Measurements from ENCODE around the gene TICRR.

TICRR gene

DNA sequence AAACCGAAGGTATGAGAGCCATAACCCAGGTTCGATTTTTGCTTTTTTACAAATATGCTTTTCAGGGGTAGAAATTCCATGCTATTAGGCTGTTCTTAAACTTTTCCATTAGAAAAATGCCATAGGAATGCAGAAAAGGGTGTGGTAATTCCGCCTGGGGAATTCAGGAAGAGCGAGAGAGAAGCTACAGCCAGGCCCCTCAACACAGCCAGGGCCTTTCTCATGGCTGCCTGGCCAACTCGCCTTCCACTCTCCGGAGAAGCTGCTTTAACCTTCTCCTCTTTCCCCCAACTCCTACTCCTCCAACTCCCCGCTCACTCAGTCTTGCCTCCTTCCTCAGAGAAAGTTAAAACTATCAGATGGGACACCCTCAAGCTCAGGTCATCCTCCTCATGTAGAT is 9.1 kb upstream of the TICRR start:
- no peak for DNase-seq (ENCODE audit: extremely low spot score)
- no peak for TF ChIP-seq CTCF (IDR thresholded peaks at IDR 0.05; ENCODE audit: control extremely low read depth, extremely low read depth, low read depth, missing control alignments)
- POLR2A ChIA-PET, result no interaction called here
- CTCF ChIA-PET, result interaction anchor here (1.8 kb wide), 1 partner anchor 207 kb away, joined by 7 read pairs; no protein-coding TSS in a partner anchor

DNA sequence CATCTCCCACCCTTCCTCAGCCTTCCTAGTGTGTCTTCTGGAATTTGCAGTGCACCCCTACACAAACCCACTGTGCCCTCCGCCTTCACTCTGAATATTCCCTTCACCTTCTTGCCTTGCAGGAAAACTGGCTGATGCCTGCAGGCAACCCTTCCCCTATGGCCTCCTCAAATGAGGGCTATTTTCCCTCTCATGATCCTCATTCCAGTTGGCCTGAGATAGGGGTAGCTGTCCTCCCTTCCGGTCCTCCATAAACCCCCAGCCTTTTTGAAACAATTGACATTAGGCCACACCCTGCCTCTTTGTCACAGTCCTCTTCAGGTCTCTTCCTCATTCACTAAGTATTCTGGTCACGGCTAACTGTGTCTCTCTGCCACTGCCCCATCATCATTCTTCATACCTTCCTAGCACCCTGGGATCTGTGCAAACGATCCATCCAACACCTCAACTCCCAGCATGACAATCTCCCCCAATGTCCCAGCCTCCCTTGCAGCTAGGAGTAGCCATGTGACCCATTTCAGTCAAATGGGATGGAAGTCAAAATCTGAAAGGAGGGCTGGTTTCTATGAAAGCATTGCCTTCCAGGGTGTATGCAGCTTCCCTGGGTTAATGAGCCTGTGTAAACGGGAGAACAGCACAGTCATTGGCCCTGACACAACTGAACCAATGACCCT is 8.5 kb upstream of the TICRR start:
- ChIA-PET CTCF (interaction anchor here (1.8 kb wide), 1 partner anchor 208 kb away, joined by 7 read pairs; no protein-coding TSS in a partner anchor), POLR2A (no interaction called here)
- no peak for TF ChIP-seq CTCF (IDR thresholded peaks at IDR 0.05; ENCODE audit: control extremely low read depth, extremely low read depth, low read depth, missing control alignments)
- DNase-seq (ENCODE audit: extremely low spot score), result no peak

DNA sequence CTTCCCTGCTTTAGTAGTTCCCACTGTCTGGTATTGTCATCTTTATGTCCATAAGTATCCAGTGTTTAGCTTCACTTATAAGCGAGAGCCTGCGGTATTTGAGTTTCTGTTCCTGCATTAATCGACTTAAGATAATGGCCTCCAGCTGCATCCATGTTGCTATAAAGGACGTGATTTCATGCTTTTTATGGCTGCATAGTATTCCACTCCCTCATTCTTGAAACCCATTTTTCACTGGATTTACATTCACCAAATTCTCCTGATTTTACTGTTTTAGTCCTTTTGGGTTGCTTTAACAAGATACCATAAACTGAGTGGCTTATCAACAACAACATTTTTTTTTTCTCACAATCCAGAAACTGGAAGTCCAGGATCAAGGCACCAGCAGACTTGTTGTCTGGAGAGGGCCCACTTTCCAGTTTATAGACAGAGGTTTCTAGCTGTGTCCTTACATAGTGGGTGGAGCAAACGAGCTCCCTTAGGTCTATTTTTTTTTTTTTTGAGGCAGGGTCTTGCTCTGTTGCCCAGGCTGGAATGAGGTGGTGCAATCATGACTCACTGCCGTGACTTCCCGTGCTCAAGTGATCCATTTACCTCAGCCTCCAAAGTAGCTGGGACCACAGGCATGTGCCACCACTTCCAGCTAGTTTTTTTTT is 6.1 kb upstream of the TICRR start:
- TF ChIP-seq CTCF (IDR thresholded peaks at IDR 0.05; ENCODE audit: control extremely low read depth, extremely low read depth, low read depth, missing control alignments), result no peak
- ChIA-PET CTCF (interaction anchor here (1.4 to 1.5 kb wide), 2 partner anchors 9 to 15 kb away, joined by 3 to 5 read pairs; no protein-coding TSS in a partner anchor), POLR2A (no interaction called here)
- DNase-seq (ENCODE audit: extremely low spot score), result no peak

- POLR2A ChIA-PET, result interaction anchor here (0.8 to 1.1 kb wide), 3 partner anchors 12 to 57 kb away, joined by 3 to 8 read pairs (median 3); no protein-coding TSS in a partner anchor
- TF ChIP-seq CTCF (IDR thresholded peaks at IDR 0.05; ENCODE audit: control extremely low read depth, extremely low read depth, low read depth, missing control alignments), result no peak
- no peak for DNase-seq (ENCODE audit: extremely low spot score)
- CTCF ChIA-PET, result interaction anchor here (0.7 to 2.0 kb wide), 6 partner anchors 9 to 217 kb away, joined by 3 to 10 read pairs (median 3); no protein-coding TSS in a partner anchor
These were observed 567 bp downstream of the TICRR start for GRCh38 chr15:89575656-89576416.

DNA sequence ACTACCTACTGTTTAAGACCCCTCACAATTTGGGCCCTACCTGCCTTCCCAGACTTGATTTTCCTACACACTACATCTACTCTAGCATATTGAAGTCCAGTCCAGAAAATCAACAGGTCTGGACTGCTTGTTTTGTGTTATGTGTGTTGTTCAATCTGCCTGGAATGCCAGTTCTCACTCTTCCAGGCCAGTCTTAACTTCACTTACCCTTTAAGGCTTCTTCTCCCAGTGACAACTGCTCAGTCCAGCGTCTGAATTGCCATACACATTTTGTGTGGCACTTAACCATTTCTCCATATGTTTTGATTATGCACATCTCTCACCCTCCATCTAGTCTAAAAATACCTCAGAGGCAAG is 1.1 kb downstream of the TICRR start:
- ChIA-PET CTCF (interaction anchor here (2.0 kb wide), 1 partner anchor 217 kb away, joined by 10 read pairs; no protein-coding TSS in a partner anchor), POLR2A (no interaction called here)
- DNase-seq (ENCODE audit: extremely low spot score), result no peak
- no peak for TF ChIP-seq CTCF (IDR thresholded peaks at IDR 0.05; ENCODE audit: control extremely low read depth, extremely low read depth, low read depth, missing control alignments)

DNA sequence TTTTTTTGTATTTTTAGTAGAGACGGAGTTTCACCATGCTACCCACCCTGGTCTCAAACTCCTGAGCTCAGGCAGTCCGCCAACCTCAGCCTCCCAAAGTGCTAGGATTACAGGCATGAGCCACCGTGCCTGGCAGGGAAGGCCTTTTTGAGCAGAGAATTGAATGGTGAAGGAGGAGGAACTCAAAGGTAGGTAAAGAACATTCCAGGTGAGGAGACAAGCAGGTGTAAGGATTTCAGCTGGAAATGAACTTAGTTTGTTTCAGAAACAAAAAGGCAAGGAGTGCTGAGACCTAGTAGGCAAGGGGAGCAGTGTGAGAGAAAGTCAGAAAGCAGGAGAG is 2.5 kb downstream of the TICRR start:
- TF ChIP-seq CTCF (IDR thresholded peaks at IDR 0.05; ENCODE audit: control extremely low read depth, extremely low read depth, low read depth, missing control alignments), result no peak
- DNase-seq (ENCODE audit: extremely low spot score), result no peak
- POLR2A ChIA-PET, result no interaction called here
- CTCF ChIA-PET, result interaction anchor here (1.1 kb wide), 1 partner anchor 41 kb away, joined by 3 read pairs; no protein-coding TSS in a partner anchor

Data from GM10248 (cell line).